Activated T-helper 17 cell treated with anti-CD3 and anti-CD28 coated beads, Interleukin-2, amount 50 U/mL, for 72 hours (primary cell): Measurements from ENCODE around the gene DESI2. TPM values are rescaled to one million over a fixed set of nuclear protein-coding genes. Genes with fewer than 3 reads are reported as not detected.
"Not testable (repeated sequence)": the region's sequence is repeated elsewhere in the genome, so short reads cannot be mapped to it uniquely, and the experiment has no call there.

Source experiments
- ATAC-seq: fragments of 150-1000 bp; cut with Tn5 transposase; replicated peaks from 2 replicates; pipeline ENCODE4 v1.10.0; 2021; ENCODE audit warnings: mild to moderate bottlenecking, moderate library complexity
- H3K27ac Mint-ChIP-seq: one replicate; pipeline ENCODE4 v1.8.0; 2022; ENCODE audit warnings: mixed read lengths
- H3K27me3 Mint-ChIP-seq: one replicate; pipeline ENCODE4 v1.8.0; 2022; ENCODE audit warnings: mixed read lengths
- H3K36me3 Mint-ChIP-seq: one replicate; pipeline ENCODE4 v1.8.0; 2022; ENCODE audit warnings: low read depth, mild to moderate bottlenecking, mixed read lengths
- H3K4me1 Mint-ChIP-seq: one replicate; pipeline ENCODE4 v1.8.0; 2022; ENCODE audit warnings: mixed read lengths
- H3K4me3 Mint-ChIP-seq: one replicate; pipeline ENCODE4 v1.8.0; 2022; ENCODE audit warnings: mild to moderate bottlenecking, mixed read lengths
- H3K9me3 Mint-ChIP-seq: one replicate; pipeline ENCODE4 v1.8.0; 2022; ENCODE audit warnings: mixed read lengths
- total RNA-seq, 2 donors: library from RNA; stranded (reverse); gene quantifications; one replicate each; pipeline ENCODE4 v1.2.3, GENCODE V29; 2022

DESI2 gene
- total RNA-seq, 2 donors from 2014 or later = 27.1 to 32.6 TPM

DNA sequence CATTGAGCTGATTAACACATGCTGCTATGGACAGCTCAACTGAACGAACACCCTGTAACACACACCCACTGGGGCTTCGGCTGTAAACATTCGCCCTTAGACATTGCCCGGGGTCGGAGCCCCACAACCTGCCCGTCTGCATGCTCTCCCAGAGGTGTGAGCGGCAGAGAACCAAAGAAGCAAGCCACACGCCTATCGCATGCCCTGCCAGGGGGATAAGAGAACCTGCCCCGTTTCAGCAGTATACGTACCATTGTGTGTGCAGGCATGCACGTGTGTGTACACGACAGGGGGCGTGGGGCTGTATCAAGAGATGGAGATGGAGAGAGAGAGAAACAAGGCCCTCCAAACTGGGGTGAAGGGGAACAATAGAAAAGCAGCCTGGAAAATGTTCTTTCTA is 9.9 kb upstream of the DESI2 start:
- Mint-ChIP-seq H3K27ac (no peak overlapping the region), H3K36me3 (no peaks in the 10 kb centered on the region), H3K4me3 (no peak overlapping the region), H3K27me3 (peaks cover 15% of the 10 kb centered on the region), H3K4me1 (no peaks in the 10 kb centered on the region), H3K9me3 (no peaks in the 10 kb centered on the region)
- no peak for ATAC-seq

DNA sequence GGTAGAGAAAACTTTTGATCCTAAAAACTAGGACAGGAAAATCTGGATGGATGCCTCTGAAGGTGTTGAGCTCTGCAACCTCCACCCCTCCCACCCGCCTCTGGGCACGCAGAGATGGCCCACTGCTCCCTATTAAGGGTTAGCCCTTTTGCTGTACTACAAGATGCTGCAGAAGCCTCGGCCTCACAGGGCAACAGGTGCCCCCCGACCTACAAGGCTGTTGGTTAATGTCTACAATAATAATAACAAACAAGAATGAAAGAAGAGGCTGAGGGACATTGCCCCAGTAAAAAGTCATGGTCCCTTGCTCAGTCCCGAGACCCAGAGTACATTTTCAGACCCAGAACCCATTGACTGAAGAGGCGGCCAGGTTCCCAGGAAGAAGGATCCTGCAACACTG is 7.5 kb upstream of the DESI2 start:
- no peak overlapping the region for H3K27ac Mint-ChIP-seq
- H3K4me1 Mint-ChIP-seq = no peaks in the 10 kb centered on the region
- H3K4me3 Mint-ChIP-seq = no peak overlapping the region
- H3K9me3 Mint-ChIP-seq = no peaks in the 10 kb centered on the region
- no peak for ATAC-seq
- H3K27me3 Mint-ChIP-seq = peaks cover 11% of the 10 kb centered on the region
- no peaks in the 10 kb centered on the region for H3K36me3 Mint-ChIP-seq

DNA sequence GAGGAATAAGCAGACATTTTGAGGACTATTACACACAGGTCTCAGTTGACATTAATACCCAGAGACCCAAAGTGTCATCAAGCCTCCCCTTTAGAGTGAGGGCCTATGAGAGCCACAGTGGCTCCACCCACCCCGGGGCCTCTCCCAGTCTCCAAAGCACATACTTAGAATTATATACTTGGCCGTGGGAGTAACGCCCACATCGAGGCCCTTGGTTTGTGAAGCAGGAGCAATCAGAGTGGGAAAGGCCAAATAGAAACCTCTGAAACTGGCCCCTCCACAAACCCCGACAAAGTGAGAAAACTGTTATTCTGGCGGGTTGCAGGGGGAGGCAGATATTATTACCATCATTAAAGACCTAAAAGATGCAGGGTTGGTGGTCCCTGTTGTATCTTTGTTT is 7.0 kb upstream of the DESI2 start:
- Mint-ChIP-seq H3K27me3 (peaks cover 11% of the 10 kb centered on the region), H3K4me3 (no peak overlapping the region), H3K9me3 (no peaks in the 10 kb centered on the region), H3K36me3 (no peaks in the 10 kb centered on the region), H3K27ac (no peak overlapping the region), H3K4me1 (peaks cover 4% of the 10 kb centered on the region)
- ATAC-seq = no peak

DNA sequence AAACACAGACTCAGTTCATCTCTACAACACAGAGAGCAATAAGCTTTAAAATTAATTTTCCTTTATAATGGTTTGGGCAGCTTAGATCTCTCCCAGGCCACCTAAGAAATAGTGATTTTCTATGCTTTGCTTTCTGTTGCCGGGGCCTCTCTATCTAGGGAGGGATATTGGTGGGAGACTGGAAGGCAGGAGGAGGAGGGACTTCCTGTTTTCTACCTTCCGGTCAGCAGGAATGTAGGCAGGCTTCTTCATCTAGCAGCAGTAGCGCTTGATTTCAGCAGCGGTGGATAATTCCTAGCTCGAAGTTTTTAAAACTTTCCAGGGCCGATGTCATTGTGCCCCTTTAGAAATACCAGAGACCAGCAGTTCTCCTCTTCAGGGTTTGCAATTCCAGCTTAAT is 5.1 kb upstream of the DESI2 start:
- Mint-ChIP-seq H3K27ac (no peak overlapping the region), H3K36me3 (no peaks in the 10 kb centered on the region), H3K27me3 (no peaks in the 10 kb centered on the region), H3K9me3 (no peaks in the 10 kb centered on the region), H3K4me1 (peaks cover 14% of the 10 kb centered on the region), H3K4me3 (no peak overlapping the region)
- ATAC-seq = no peak

DNA sequence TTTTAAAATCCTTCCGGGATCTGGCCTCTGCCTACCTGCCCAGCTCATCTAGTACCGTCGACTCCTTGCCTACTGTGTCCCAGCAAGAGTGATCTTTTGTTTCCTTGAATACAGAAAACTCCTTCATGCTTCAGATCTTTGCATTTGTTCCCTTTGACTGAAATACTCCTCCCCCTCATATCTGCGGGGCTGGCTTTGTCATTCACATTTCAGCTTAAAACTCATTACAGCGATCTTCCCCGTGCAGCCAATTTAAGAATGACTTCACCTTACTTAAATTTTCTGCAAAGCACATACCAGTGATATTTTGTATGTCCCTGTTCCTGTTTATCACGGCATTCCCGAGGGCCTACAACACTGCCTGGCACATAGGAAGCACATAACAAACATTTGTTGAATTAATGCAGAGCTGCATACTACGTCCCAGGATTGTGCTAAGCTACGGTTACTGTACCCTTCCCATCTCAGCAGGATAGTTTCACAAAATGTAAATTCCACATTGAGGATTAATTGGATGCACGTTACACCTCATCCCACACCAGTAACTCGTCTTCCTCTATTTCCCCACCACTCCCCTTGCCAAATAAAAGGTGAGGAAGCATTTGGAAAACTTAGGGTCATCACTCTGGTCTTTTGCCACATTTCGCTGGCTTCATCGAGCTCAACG is 837 bp upstream of the DESI2 start:
- H3K9me3 Mint-ChIP-seq = no peaks in the 10 kb centered on the region

DNA sequence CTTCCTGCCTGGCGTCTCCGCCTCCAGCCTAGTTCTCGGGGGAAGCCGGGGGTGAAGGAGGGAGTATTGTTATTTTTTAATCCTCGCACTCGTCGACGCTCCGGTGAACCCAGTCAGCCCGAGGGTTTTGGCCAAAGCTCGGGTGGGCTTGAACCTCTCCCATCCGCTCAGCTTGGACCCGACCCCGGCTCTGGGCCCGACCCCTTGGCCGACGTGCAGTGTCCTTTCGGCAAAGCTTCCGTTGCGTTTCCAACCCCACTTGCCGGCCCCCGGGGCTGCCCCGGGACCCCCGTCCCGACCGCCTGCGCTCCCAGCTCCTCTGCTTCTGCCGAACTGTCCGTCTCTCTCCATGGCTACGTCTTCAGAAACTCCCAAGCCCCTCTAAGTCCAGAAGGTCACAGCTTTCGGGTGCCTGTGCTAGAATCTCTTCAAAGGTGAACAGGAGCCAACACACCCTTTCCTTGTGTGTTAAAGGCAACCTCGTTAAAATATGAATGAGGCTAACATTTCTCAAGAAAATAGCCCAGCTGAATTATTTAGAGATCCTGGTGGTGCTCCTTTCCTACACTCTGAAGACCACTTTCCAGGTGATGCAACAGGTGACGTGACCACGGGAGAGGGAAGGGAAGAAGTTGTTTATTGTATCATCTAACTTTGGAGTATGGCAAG is 647 bp downstream of the DESI2 start:
- peaks cover 30% of the 10 kb centered on the region for H3K4me1 Mint-ChIP-seq
- H3K36me3 Mint-ChIP-seq = peaks cover 21% of the 10 kb centered on the region
- H3K4me3 Mint-ChIP-seq = no peak overlapping the region
- no peaks in the 10 kb centered on the region for H3K27me3 Mint-ChIP-seq
- H3K9me3 Mint-ChIP-seq = no peaks in the 10 kb centered on the region
- ATAC-seq = no peak
- no peak overlapping the region for H3K27ac Mint-ChIP-seq

More for the DNA sequence above, 837 bp upstream of the DESI2 start:
- no peaks in the 10 kb centered on the region for H3K27me3 Mint-ChIP-seq
- peaks cover 6% of the 10 kb centered on the region for H3K36me3 Mint-ChIP-seq
- peaks cover 20% of the 10 kb centered on the region for H3K4me1 Mint-ChIP-seq
- no peak for ATAC-seq
- H3K4me3 Mint-ChIP-seq = peak overlapping the region; percentile 90
- peak overlapping the region; percentile 87 for H3K27ac Mint-ChIP-seq

DNA sequence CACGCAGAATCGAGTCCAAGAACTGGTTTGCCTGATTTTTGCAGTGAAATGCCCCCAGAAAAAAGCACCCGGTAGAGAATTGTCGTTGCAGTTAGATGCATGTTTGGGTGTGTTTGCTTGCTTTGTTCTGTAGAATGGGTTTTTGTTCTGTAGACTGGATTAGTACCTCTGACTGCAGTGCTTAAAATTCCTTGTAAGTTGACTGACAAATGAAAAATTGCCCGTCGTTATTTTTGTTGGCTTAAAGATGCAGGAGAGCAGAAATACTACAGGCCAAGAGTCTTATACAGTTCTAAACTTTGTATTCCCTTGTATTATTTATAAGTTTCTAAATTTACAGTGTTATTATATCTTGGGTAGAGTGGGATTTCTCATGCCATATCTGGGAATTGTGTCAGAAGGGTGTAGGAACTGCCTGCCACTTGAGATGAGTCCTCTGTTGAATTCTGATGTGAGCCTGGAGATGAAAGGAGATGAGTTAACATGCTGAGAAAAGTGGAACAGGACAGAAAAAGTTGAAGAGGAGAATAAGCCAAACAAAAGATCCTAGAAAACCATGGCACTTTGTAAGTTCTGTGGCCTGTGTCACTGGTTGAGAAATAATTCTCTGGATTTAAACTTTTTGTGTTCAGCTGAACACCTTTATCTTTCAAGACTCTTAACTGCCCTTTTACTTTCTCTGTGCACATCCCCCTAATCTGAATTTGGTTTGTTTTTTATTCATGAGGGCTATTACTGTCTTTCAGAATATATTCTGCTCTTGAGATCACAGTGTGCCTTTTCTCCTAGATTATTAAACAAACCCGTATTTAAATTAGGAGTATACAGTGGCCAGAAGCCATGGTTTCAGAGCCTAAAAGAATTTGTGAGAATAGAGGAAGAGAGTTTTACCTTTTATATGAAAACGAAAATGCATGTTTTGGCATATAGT is 1.4 kb downstream of the DESI2 start:
- no peak for ATAC-seq
- H3K4me1 Mint-ChIP-seq = peaks cover 31% of the 10 kb centered on the region
- H3K27me3 Mint-ChIP-seq = no peaks in the 10 kb centered on the region
- peaks cover 28% of the 10 kb centered on the region for H3K36me3 Mint-ChIP-seq
- H3K27ac Mint-ChIP-seq = no peak overlapping the region
- H3K9me3 Mint-ChIP-seq = no peaks in the 10 kb centered on the region
- no peak overlapping the region for H3K4me3 Mint-ChIP-seq

DNA sequence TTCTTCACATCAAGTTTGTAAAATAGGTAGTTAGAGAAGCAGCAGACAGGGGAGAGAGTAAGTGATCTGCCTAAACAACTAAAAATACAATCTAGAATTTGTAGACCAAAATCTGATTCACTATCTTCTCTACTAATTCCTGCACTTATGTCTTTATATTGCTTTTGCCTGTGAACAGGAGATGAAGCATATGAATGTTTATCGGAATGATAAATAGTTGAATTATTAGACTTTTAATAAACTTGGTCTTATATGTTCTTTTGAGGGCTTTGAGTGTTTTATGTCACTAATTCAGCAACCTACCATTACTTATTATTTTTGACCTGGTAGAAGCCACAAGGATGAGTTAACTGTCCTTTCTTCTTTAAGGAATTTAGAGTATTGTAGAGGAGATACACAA is 2.3 kb downstream of the DESI2 start:
- Mint-ChIP-seq H3K4me1 (peaks cover 31% of the 10 kb centered on the region), H3K9me3 (no peaks in the 10 kb centered on the region), H3K27ac (no peak overlapping the region), H3K36me3 (peaks cover 36% of the 10 kb centered on the region), H3K4me3 (no peak overlapping the region), H3K27me3 (no peaks in the 10 kb centered on the region)
- no peak for ATAC-seq

DNA sequence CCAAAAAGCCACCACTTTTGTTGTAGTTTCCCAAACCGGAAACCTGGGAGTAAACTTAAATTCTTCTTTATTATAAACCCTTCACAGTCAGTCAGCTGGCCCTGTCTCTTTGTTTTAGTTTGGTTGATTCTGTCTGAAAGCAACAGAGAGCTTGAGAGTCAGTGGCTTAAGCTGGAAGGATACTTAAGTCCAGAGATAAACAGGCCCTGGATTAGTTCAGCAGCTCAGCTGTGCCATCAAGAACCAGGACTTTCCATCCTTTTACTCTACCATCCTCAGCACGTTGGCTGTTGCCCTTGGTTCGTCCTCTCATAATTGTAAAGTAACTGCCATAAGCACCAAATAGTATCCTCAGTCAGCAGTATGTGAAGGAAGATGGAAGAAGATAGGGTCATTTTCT is 4.5 kb downstream of the DESI2 start:
- no peak overlapping the region for H3K4me3 Mint-ChIP-seq
- H3K9me3 Mint-ChIP-seq = no peaks in the 10 kb centered on the region
- no peak overlapping the region for H3K27ac Mint-ChIP-seq
- peaks cover 18% of the 10 kb centered on the region for H3K4me1 Mint-ChIP-seq
- no peaks in the 10 kb centered on the region for H3K27me3 Mint-ChIP-seq
- no peak for ATAC-seq
- peaks cover 44% of the 10 kb centered on the region for H3K36me3 Mint-ChIP-seq

DNA sequence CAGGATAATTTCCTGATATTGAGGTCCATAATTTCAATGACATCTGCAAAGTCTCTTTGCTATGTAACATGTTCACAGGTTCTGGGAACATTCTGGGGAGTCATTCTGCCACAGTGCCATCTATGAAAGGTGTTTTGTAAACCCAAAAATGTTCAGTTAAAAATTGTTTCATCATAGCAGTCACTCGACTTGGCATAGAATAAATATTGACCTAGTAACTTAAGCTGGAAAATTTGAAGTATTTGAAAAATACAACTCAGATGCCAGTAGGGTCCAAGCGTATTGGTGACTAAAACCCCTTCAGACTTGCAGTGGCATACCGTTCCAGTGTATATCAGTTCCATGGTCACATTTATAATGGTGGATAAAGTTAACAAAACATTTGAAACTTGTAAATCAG is 6.8 kb downstream of the DESI2 start:
- H3K27me3 Mint-ChIP-seq = no peaks in the 10 kb centered on the region
- no peak overlapping the region for H3K4me3 Mint-ChIP-seq
- no peaks in the 10 kb centered on the region for H3K9me3 Mint-ChIP-seq
- ATAC-seq = no peak
- H3K36me3 Mint-ChIP-seq = peaks cover 44% of the 10 kb centered on the region
- H3K4me1 Mint-ChIP-seq = peaks cover 17% of the 10 kb centered on the region
- no peak overlapping the region for H3K27ac Mint-ChIP-seq

DNA sequence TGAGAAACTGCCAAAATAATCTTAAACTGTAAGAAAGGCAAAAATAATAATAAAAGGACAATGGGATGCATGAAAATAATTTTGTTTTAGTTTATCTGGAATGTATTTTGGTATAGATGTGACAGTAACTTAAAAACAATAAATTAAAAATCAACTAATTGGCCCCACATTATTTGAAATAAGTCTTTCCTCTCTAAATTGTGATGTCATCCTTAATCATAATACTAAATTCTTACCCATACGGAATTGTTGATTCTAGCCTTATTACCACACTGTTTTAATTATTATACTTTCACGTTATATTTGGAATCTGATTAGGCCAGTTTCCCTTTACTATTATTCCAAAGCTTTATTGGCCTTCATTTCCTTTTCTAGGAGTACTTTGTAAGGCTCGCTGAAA is 7.7 kb downstream of the DESI2 start:
- H3K27ac Mint-ChIP-seq = no peak overlapping the region
- H3K27me3 Mint-ChIP-seq = no peaks in the 10 kb centered on the region
- ATAC-seq = no peak
- H3K4me1 Mint-ChIP-seq = peaks cover 17% of the 10 kb centered on the region
- no peaks in the 10 kb centered on the region for H3K9me3 Mint-ChIP-seq
- peaks cover 44% of the 10 kb centered on the region for H3K36me3 Mint-ChIP-seq
- H3K4me3 Mint-ChIP-seq = no peak overlapping the region

DNA sequence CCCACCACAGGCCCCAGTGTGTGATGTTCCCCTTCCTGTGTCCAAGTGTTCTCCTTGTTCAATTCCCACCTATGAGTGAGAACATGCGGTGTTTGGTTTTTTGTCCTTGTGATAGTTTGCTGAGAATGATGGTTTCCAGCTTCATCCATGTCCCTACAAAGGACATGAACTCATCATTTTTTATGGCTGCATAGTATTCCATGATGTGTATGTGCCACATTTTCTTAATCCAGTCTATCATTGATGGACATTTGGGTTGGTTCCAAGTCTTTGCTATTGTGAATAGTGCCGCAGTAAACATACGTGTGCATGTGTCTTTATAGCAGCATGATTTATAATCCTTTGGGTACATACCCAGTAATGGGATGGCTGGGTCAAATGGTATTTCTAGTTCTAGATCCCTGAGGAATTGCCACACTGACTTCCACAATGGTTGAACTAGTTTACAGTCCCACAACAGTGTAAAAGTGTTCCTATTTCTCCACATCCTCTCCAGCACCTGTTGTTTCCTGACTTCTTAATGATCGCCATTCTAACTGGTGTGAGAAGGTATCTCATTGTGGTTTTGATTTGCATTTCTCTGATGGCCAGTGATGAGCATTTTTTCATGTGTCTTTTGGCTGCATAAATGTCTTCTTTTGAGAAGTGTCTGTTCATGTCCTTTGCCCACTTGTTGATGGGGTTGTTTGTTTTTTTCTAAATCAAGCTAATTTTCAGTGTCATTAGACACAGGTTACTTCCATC is 8.8 kb downstream of the DESI2 start:
- peaks cover 12% of the 10 kb centered on the region for H3K4me1 Mint-ChIP-seq
- not testable (repeated sequence) for H3K27me3 Mint-ChIP-seq, H3K4me3 Mint-ChIP-seq, H3K27ac Mint-ChIP-seq, ATAC-seq, H3K9me3 Mint-ChIP-seq
- peaks cover 42% of the 10 kb centered on the region for H3K36me3 Mint-ChIP-seq

DNA sequence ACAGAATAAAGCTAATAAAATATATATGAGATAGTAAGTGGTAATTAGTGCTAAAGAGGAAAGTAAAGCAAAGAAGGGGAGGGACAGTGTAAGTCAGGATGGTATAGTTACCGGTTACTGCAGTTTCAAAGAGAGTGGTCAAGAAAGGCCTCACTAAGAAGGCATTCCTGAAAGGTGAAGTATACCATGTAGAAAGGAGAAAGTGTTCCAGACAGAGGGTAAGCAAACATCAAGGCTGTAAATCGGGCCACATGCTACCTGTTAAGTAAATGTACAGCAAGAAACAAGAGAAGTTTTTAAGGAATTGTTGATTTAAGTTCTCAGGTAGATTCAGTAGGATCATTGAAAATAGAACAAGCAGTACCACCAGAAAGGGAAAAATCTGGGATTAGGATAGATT is 9.7 kb downstream of the DESI2 start:
- ATAC-seq = no peak
- Mint-ChIP-seq H3K27me3 (no peaks in the 10 kb centered on the region), H3K36me3 (peaks cover 33% of the 10 kb centered on the region), H3K27ac (no peak overlapping the region), H3K4me1 (peaks cover 7% of the 10 kb centered on the region), H3K4me3 (no peak overlapping the region), H3K9me3 (no peaks in the 10 kb centered on the region)

DNA sequence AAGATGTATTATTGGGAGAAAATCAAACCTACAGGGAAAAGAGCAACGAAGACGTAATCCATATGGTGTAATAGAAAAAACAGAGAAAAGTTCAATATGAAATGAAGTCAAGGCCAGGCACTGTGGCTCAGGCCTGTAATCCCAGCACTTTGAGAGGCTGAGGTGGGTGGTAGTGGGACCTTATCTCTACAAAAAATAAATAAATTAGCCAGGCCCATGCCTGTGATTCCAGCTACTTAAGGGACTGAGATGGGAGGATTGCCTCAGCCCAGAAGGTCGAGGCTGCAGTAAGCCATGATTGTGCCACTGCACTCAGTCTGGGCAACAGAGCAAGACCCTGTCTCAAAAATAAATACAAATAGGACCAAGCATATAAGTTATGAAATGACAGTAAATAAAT is 11.4 kb downstream of the DESI2 start:
- H3K36me3 Mint-ChIP-seq = peaks cover 17% of the 10 kb centered on the region
- no peak for ATAC-seq
- H3K27me3 Mint-ChIP-seq = no peaks in the 10 kb centered on the region
- H3K4me1 Mint-ChIP-seq = no peaks in the 10 kb centered on the region
- no peaks in the 10 kb centered on the region for H3K9me3 Mint-ChIP-seq
- H3K27ac Mint-ChIP-seq = no peak overlapping the region
- H3K4me3 Mint-ChIP-seq = no peak overlapping the region
